Ishikawa (cell line): ENCODE measurements around the gene RAB11FIP4.

Experiments used
- CREB1 ChIP-seq: IDR thresholded peaks from 2 replicates; pipeline ENCODE4 v1.6.1; 2012; ENCODE audit warnings: low read depth
- FOXM1 ChIP-seq: IDR thresholded peaks from 2 replicates; pipeline ENCODE4 v1.6.1; 2012; ENCODE audit warnings: low read depth, borderline replicate concordance
- NFIC ChIP-seq: IDR thresholded peaks from 2 replicates; pipeline ENCODE4 v1.6.1; 2012
- TAF1 ChIP-seq: IDR thresholded peaks from 2 replicates; pipeline ENCODE4 v1.6.1; 2012; ENCODE audit warnings: low read depth, mild to moderate bottlenecking
- TF ChIP-seq, protein P1 (sequence below): IDR thresholded peaks from 2 replicates; pipeline ENCODE4 v1.6.1; 2012
- TF ChIP-seq, protein P2 (sequence below): IDR thresholded peaks from 2 replicates; pipeline ENCODE4 v1.6.1; 2012

GRCh38 chr17:31435581-31435980, 44.1 kb downstream of the RAB11FIP4 start:
- TF ChIP-seq, protein P1, sequence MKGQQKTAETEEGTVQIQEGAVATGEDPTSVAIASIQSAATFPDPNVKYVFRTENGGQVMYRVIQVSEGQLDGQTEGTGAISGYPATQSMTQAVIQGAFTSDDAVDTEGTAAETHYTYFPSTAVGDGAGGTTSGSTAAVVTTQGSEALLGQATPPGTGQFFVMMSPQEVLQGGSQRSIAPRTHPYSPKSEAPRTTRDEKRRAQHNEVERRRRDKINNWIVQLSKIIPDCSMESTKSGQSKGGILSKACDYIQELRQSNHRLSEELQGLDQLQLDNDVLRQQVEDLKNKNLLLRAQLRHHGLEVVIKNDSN: no peak
- no peak for TF ChIP-seq FOXM1
- no peak for TF ChIP-seq NFIC
- no peak for TF ChIP-seq TAF1
- TF ChIP-seq, protein P2, sequence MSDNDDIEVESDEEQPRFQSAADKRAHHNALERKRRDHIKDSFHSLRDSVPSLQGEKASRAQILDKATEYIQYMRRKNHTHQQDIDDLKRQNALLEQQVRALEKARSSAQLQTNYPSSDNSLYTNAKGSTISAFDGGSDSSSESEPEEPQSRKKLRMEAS: no peak
- no peak for TF ChIP-seq CREB1
